HG03103 (cell line): ENCODE results near the gene SDC4.
A peak's percentile ranks its signal among the peaks of the same experiment; 100 is the strongest.

Experiments used
- ATAC-seq: cut with Tn5 transposase; IDR thresholded peaks from one replicate; pipeline ENCODE4 v1.9.1; 2021; ENCODE audit warnings: low read depth; ENCODE audit not compliant: unreplicated experiment

SDC4 gene

GRCh38 chr20:45301824-45302271, 46.4 kb downstream of the SDC4 start:
- no peak for ATAC-seq

GRCh38 chr20:45300961-45301360, 47.3 kb downstream of the SDC4 start:
- peak; percentile 68 for ATAC-seq

- no peak for ATAC-seq
Measured at GRCh38 chr20:45299786-45300185, 48.4 kb downstream of the SDC4 start.

GRCh38 chr20:45297786-45298497, 50.3 kb downstream of the SDC4 start:
- no peak for ATAC-seq

GRCh38 chr20:45294659-45295058, 53.6 kb downstream of the SDC4 start:
- no peak for ATAC-seq

GRCh38 chr20:45294003-45294368, 54.2 kb downstream of the SDC4 start:
- ATAC-seq: no peak

DNA sequence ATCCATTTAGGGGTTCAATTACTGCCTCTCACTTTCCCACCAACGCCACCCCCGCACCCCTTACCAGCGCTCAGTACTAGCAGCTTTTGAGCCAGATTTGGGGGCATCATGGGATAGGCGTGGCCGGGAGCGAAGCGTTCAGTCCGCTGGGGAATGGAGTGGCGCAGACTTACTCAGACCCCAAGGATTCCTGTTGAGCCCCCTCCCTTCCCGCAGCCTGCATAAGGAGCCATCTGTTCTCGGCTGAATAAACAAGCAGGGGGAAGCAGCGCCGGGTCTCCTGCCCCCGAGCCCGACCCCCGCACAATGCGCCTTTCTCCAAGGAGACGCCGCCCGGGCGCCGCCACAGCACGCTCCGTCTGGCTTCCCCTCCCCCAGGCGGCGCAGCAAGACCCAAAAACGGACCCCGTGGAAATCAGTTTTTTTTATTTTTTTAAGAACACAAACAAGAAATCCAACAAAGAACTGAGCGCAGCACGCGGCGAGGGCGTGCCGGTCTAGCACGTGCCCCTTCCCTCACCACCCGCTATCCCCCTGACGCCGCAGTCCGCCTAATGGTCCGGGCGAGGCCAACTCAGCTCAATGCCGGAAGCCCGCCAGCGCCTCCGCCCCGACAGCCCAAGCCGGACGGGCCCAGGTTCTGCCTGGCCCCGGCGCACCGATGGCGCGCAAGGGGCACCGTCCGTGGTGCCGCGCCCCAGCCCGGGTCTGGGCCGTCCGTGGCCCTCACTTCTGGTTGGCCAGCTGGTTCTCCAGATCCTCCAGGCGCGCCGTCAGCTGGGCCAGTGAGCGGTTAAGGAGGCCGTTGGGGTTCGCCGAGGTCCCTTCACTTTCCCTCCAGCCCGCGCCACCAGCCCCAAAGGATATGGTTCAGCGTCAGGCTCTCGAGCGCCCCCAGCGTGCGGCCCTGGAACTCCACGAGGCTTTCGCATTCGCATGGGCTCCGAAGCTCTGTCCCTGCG, 54.9 kb downstream of the SDC4 start:
- ATAC-seq: peak; percentile 63

GRCh38 chr20:45292343-45292742, 55.9 kb downstream of the SDC4 start:
- no peak for ATAC-seq

- no peak for ATAC-seq
Measured at GRCh38 chr20:45291526-45291925, 56.7 kb downstream of the SDC4 start.

- no peak for ATAC-seq
Measured at GRCh38 chr20:45290677-45291355, 57.4 kb downstream of the SDC4 start.

GRCh38 chr20:45289942-45290676, 58.1 kb downstream of the SDC4 start:
- ATAC-seq: no peak

- no peak for ATAC-seq
Measured at GRCh38 chr20:45288860-45289259, 59.4 kb downstream of the SDC4 start.

- no peak for ATAC-seq
Measured at GRCh38 chr20:45288376-45288775, 59.8 kb downstream of the SDC4 start.

DNA sequence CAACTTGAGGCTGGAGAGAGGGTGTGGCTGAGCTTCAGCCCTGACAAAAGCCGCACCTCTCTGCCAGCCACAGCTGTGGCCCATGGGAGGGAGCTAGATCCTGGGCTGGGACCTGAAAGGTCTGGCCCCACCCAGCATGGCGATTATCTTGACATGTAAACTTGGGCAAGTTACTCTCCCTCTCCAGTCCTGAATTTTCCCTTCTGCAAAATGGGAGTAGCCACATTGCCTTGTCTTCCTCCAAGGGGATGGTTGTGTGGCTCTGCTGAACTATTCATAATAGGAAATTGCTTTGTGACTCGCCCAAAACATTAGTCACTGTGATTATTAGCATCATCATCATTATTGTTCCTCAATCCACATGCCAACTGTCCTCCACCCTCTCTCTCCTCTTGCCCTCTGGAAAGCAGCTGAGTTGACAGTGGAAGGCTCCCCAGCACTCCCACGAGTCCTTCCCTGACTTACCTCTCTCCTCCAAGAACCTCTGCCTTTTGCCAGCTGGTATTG, 64.6 kb downstream of the SDC4 start:
- no peak for ATAC-seq

GRCh38 chr20:45282700-45283550, 65.3 kb downstream of the SDC4 start:
- no peak for ATAC-seq

- no peak for ATAC-seq
Measured at GRCh38 chr20:45279992-45280391, 68.2 kb downstream of the SDC4 start.

DNA sequence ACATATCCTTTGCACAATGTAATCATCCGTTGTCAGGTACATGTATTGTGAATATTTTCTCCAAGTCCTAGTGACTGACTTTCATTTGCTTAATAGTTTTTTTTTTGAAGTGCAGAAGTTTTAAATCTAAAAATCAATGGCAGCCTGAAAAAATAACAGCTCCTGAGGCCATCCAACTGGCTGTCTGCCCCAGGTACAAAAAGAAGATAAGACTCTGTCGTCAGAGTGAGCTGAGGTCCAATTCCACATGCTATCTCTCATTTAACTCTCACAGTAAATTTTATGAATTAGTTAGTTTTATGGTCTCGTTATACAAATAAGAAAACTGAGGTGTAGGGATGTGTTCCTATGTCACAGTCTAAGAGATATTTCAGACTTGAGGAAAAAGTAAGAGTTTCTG, 72.9 kb downstream of the SDC4 start:
- ATAC-seq: no peak
